Thyroid gland (tissue), 4 donors: ENCODE data around the gene ACOX1. TPM values are rescaled to one million over a fixed set of nuclear protein-coding genes. Genes with fewer than 3 reads are reported as not detected.

Source experiments
- DNase-seq, 2 donors: peaks; one replicate each; pipeline ENCODE4 v3.0.0-alpha.2; 2019
- H3K27ac ChIP-seq, 3 donors: fragments of 200-600 bp; sonication (generic); 1 replicate in 2 of 3; 2 replicates in 1 of 3; pipeline ENCODE4 v1.5.1; 2016 to 2019; ENCODE audit warnings: mild to moderate bottlenecking in 1 of 3, moderate library complexity in 1 of 3
- H3K27me3 ChIP-seq: fragments of 200-600 bp; sonication (generic); one replicate; pipeline ENCODE4 v1.5.1; 2019
- H3K36me3 ChIP-seq, 2 donors: fragments of 200-600 bp; sonication (generic); one replicate each; pipeline ENCODE4 v1.5.1; 2016 to 2019
- H3K4me1 ChIP-seq, 2 donors: fragments of 200-600 bp; sonication (generic); one replicate each; pipeline ENCODE4 v1.5.1; 2017 to 2019
- H3K4me3 ChIP-seq, 3 donors: fragments of 200-600 bp; sonication (generic); replicated peaks in 1 of 3; 1 replicate in 2 of 3; 2 replicates in 1 of 3; pipeline ENCODE4 v1.5.1; 2016; ENCODE audit warnings: mild to moderate bottlenecking in 1 of 3
- H3K9me3 ChIP-seq: fragments of 200-600 bp; sonication (generic); one replicate; pipeline ENCODE4 v1.5.1; 2017
- CTCF ChIP-seq, 6 experiments: fragments of 200-600 bp in 3 of 6; fragments of 450-650 bp in 3 of 6; sonication (generic) in 3 of 6; IDR thresholded peaks; one replicate each; pipeline ENCODE4 v1.5.1; 2016 to 2019; ENCODE audit warnings: antibody characterized with exemption in 6 of 6, mild to moderate bottlenecking in 2 of 6, inconsistent platforms in 1 of 6, moderate library complexity in 1 of 6
- POLR2A ChIP-seq, 2 donors: fragments of 450-650 bp; IDR thresholded peaks; one replicate each; pipeline ENCODE4 v1.6.1; 2017; ENCODE audit warnings: antibody characterized with exemption in 2 of 2, mild to moderate bottlenecking in 2 of 2, moderate library complexity in 1 of 2
- WGBS, 2 donors: methylation state at CpG; one replicate each; pipeline ENCODE4 v1.1.5; 2017; 5-methylcytosine and 5-hydroxymethylcytosine counted together
- intact Hi-C: fragments of 100-400 bp; cut with DNase I; formaldehyde crosslinking; loops from one replicate; pipeline ENCODE4 v1.15.1; 2023
- total RNA-seq, 4 donors: library from RNA; depleted of rRNA; stranded (reverse); fragments of >200 nt; gene quantifications; one replicate each; pipeline ENCODE4 v1.2.3, GENCODE V29; 2016

Gene ACOX1
- total RNA-seq, 4 donors from 2014 or later, result 59.6 to 102 (median 75.5) TPM

GRCh38 chr17:76008630-76009425, 29.9 kb upstream of the ACOX1 start:
- TF ChIP-seq POLR2A (IDR thresholded peaks at IDR 0.05) (no peak), CTCF (IDR thresholded peaks at IDR 0.05) (no peak)

GRCh38 chr17:76008208-76008607, 29.2 kb upstream of the ACOX1 start:
- no peaks in the 10 kb centered on the region for H3K9me3 ChIP-seq
- TF ChIP-seq CTCF (IDR thresholded peaks at IDR 0.05), result no peak
- no peaks in the 10 kb centered on the region for H3K27me3 ChIP-seq
- peaks cover 0 to 4% of the 10 kb centered on the region in 2 donors for H3K36me3 ChIP-seq
- H3K4me3 ChIP-seq, result no peak overlapping the region
- 95 to 97% methylated on average over 34 to 36 of the region's 36 CpGs for WGBS, 2 donors
- intact Hi-C loops, result loop anchor here (5.0 to 10.0 kb wide), 2 partner anchors 101 to 267 kb away; no protein-coding TSS in a partner anchor
- H3K4me1 ChIP-seq, result no peaks in the 10 kb centered on the region
- H3K27ac ChIP-seq, result no peak overlapping the region
- no peak for DNase-seq

More at GRCh38 chr17:76008630-76009425, 29.9 kb upstream of the ACOX1 start:
- H3K27ac ChIP-seq, result no peak overlapping the region
- intact Hi-C loops, result loop anchor here (5.0 to 10.0 kb wide), 2 partner anchors 102 to 266 kb away; no protein-coding TSS in a partner anchor
- 94 to 95% methylated on average over 56 of the region's 56 CpGs for WGBS, 2 donors
- DNase-seq, result no peak
- H3K36me3 ChIP-seq, result peaks cover 0 to 4% of the 10 kb centered on the region in 2 donors
- H3K27me3 ChIP-seq, result no peaks in the 10 kb centered on the region
- no peak overlapping the region for H3K4me3 ChIP-seq
- H3K9me3 ChIP-seq, result no peaks in the 10 kb centered on the region
- no peaks in the 10 kb centered on the region for H3K4me1 ChIP-seq

GRCh38 chr17:76007850-76008165, 28.8 kb upstream of the ACOX1 start:
- no peak overlapping the region for H3K4me3 ChIP-seq
- TF ChIP-seq POLR2A (IDR thresholded peaks at IDR 0.05) (no peak), CTCF (IDR thresholded peaks at IDR 0.05) (no peak)
- intact Hi-C loops, result loop anchor here (5.0 to 10.0 kb wide), 2 partner anchors 101 to 267 kb away; no protein-coding TSS in a partner anchor

DNA sequence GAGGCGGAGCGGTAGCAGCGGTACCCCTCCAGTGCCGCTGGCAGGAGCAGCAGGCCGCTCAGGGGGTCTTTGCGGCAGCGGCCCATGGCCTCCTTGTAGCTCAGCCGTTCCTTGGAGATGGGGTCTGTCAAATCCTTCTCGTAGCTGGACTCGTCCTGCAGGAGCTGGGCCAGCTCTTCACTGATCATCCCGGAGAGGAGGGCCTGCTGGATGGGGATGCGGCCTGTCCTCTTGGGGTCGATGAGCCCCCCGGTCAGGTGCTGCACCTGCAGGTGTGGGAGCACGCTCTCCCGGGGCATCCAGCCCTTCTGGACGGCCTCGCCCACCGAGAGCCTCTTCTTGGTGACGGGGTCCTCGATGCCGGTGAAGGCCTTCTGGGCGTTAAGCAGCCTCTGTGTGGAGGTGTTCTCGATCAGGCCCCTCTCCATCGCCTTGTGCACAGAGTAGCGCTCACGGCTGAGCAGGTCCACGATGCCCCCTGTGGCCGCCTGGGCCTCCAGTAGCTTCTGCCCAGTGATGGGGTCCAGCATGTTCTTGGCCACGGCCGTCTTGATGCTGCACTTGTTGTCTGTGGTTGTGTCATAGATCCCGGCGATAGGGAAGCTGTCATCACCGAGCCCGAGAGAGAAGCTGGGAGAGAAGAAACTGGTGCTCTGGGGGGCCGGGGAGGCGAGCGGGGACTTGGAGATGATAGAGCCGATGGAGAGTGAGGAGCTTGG, 28.3 kb upstream of the ACOX1 start:
- no peak for TF ChIP-seq CTCF (IDR thresholded peaks at IDR 0.05)
- TF ChIP-seq POLR2A (IDR thresholded peaks at IDR 0.05), result no peak
- Histone ChIP-seq H3K9me3 (no peaks in the 10 kb centered on the region), H3K36me3 (peaks cover 0 to 4% of the 10 kb centered on the region in 2 donors), H3K4me3 (no peak overlapping the region), H3K27ac (no peak overlapping the region), H3K27me3 (no peaks in the 10 kb centered on the region), H3K4me1 (no peaks in the 10 kb centered on the region)
- 89 to 94% methylated on average over 29 to 39 of the region's 39 CpGs for WGBS, 2 donors
- intact Hi-C loops, result loop anchor here (5.0 to 10.0 kb wide), 2 partner anchors 100 to 268 kb away; no protein-coding TSS in a partner anchor
- no peak for DNase-seq

More at GRCh38 chr17:76007850-76008165, 28.8 kb upstream of the ACOX1 start:
- H3K36me3 ChIP-seq, result peaks cover 0 to 4% of the 10 kb centered on the region in 2 donors
- H3K4me1 ChIP-seq, result no peaks in the 10 kb centered on the region
- whole genome bisulfite sequencing, 2 donors, result 79 to 93% methylated on average over 9 to 16 of the region's 16 CpGs
- DNase-seq, result no peak
- no peaks in the 10 kb centered on the region for H3K27me3 ChIP-seq
- no peak overlapping the region for H3K27ac ChIP-seq
- no peaks in the 10 kb centered on the region for H3K9me3 ChIP-seq
